Inferior parietal cortex (tissue), 1 donor: ENCODE results near the gene ANKH.

ENCODE experiments used
- DNase-seq: peaks from one replicate; pipeline ENCODE4 v3.0.0-alpha.2; 2016; ENCODE audit errors: extremely low spot score

ANKH gene

DNA sequence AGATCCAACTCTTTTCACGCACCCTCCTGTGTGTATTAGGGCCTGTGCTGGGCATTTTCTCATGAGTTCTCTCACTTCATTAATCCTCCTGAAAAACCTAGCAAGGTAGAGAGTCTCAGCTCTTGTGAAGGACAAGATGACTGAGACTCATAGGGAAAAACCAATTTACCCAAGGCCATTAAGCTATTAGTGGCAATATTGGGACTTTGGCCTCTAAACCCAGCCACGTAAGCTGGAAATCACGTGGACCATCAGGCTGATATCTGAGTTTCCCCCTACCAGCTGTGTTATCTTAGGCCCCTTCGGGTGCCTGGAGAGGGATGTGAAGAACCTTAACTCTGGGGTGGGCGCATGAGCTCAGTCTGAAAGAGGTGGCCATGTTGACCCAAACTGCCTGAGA is 80.7 kb downstream of the ANKH start:
- DNase-seq = no peak

GRCh38 chr5:14790220-14790619 is 81.4 kb downstream of the ANKH start:
- DNase-seq = no peak

DNA sequence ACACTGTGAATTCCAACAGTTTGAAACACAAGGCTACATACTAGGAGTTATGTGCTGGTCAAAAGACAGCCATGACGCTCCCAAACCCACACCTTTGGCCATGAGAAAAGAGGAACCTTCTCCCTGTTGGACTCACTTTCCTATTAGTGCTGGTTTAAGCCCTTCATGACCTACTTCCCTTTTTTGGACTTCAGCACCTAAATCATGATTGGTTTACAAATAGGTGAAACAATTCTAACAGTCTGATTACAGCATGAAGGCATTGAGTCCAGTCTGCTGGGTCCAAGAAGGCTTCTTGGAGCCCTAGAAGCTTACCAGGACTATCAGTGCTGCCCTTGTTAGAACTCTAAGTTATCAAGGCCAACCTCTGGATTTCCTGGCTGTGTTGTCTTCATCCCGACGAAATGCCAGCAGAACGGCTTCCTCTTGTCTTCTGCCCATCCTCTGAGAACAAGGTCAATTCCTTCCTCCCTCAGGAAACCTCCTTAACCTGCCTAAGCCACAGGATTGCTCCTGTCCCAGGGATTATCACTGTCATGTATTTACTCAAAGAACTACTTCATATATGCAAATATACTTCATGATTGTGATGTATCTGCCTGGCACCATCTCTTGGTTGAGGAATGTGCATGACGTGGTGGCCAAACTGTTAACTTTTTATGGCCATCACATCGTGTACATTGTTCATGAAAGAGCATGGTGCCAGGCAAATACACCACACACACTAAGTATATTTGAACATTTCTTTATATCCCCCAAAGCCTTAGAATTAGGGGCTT is 83.6 kb downstream of the ANKH start:
- no peak for DNase-seq

GRCh38 chr5:14783691-14784090 is 87.9 kb downstream of the ANKH start:
- DNase-seq = no peak

DNA sequence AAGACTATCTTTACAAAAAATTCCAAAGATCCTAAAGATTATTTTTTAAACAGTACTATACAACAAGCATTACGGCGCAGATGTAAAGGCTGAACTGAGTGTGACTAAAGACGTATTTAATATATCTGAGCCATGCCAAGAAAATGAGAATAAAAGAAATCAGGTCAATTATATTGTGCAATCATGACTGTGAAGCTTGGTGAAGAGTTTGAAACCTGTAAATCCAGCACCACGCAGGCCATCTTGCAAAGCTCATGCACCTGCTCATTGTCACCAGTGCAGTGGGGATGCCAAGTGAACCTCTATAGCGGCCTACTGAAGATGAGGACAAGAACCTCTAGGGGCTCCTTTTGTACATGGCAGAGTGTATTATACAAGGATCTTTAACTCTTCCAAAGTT is 89.0 kb downstream of the ANKH start:
- DNase-seq = no peak

DNA sequence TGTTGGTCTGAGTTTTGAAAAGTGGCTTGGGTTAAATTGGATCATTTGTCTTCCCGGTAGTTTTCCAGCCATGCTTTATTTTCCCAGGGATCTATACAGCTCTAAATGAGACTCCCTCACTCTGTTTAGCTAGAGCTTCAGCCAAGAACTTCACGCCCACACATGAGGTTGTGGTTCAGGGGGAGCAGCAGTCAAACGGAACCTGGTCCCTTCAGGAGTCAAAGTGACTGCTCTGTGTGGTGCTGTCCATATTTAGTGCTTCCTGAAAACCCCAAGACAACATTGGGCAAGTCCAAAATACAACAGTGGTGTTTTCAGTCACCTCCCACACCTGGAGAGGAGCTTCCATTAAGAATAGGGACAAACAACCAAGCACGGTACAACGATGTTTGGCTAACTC is 90.5 kb downstream of the ANKH start:
- no peak for DNase-seq

DNA sequence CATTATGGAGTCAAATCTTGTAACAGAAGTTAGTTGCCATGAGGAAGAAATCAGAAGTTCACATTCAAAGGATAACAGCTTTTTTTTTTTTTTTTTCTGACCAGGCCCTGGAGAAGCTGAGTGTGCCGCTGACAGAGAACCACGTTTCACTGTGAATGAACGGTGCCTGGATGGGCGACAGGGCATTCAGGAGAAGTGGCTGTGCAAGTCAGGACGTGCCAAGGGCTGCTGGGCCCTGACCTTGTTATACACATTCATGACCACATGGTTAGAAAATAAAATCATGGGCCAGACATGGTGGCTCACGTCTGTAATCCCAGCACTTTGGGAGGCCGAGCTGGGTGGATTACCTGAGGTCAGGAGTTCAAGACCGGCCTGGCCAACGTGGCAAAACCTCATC is 91.6 kb downstream of the ANKH start:
- no peak for DNase-seq

DNA sequence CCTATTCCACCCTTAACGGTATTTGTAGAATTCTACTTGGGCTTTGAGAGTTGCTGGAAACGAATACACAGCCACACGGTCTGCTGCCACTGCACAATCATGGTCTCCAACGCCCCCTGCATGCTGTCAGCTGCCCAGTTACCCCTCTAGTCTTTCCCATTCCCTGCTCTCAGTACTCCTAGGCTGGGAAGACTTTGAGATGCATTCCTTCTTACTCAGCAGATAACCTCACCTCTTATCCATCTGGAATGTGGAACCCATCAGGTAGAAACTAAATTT is 92.8 kb downstream of the ANKH start:
- DNase-seq = no peak

DNA sequence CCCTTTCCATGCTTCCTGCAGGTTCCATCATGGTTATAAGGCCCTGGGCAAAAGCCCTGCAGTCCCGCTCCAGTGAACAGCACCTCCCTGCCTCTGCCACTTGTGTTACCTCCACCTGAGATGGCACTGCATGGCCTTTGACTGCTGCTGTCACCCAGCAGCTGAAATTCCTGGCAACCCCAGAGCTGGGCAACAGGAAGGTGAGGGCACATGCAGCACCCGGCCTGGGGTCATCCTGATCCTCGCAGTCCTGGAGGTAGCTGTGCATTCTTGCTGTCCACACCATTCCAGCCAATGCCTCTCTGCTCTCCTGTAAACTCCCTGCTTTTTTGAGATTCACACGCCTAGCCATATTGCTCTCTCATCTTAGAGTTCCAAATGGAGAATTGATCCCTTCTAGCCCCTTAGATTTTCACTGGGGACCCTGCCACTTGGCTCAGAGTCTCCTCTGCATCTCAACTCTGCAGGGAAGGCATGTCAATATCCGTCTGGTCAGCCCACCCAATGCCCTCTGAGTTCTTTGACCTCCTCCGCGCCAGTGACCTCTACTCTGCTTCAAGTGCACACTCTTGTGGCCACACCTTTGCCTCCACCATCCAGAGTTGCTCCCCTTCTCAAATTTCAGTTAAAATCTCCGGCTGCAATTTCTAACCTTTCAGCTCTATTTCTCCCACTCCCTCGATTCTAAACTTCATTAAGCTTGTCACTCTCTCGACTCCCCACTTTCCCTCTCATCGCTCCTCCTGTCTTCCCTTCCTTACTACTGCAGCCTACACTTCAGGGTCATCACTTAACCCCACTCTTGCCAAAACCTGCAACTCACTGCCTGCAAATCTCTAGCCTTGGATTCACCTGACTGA is 93.4 kb downstream of the ANKH start:
- DNase-seq = no peak

DNA sequence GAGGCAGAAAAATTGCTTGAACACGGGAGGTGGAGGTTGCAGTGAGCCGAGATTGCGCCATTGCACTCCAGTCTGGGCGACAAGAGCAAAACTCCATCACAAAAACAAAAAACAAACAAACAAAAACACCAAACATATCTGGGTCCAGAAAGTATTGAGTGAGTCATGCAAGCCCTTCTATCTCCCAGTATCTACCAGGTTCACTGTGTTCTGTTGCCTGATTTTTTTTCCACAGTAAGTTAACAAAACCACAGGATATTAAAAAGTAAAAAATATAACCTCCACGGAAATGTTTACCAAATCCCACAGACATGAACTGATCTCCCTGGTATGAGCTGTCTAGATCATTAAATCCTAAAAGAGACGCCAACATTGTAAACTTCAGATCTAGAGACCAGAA is 94.4 kb downstream of the ANKH start:
- DNase-seq = no peak

DNA sequence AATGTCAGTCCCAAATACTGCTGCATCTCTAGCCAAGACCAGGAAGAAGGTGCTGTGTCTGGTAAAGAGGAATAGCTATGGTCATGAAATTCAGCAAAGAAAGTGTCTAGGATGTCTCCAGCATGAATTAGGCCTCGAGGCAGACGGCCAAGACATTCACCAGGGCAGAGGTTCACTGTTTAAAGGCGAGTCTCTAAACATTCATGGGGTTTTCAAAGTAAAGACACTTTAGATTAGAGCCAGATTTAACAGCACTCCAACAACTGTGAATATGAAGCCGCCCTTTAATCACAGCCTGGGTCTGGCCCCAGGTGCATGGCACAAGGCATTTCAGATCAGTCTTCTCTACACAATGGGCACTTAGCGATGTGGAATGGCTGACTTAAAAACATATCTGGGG is 95.0 kb downstream of the ANKH start:
- DNase-seq = no peak

GRCh38 chr5:14775857-14776256 is 95.7 kb downstream of the ANKH start:
- DNase-seq = no peak

DNA sequence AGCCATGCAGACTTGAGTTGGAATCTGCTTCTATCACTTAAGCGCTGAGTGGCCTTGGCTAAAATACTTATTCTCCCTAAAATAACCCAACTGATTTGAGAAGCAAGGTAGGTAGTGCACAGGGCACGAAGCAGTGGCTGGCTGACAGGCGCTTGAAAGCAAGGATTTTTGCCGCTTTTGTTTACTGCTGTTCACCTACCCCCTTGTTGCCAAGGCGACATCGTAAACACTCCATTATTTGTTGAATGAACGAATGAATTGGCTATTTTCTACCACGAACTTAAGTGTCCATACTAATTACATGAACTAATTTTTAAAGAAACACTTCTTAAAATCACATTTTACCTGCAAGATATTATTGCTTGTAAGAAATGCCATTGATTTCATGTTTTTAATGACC is 98.0 kb downstream of the ANKH start:
- DNase-seq = no peak

- no peak for DNase-seq
Measured at GRCh38 chr5:14771972-14772371, 99.6 kb downstream of the ANKH start.

DNA sequence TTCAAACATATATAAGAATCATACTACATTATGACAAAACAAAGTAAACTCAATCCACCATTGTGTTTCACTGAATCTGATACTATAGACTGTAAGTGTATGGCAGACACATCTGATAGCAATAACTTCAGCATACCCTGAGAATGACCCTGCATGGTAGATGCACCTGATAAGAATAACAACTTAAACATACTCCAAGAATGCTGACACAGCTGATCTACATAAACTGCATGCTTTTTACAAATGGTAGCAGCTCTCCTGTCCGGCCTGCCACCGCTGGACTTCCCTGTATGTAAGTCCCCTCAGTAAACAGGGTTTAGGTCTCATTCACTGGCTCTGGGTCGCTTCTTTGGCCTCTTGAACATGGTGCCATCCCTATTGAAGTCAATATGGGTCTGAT is 100.4 kb downstream of the ANKH start:
- no peak for DNase-seq

DNA sequence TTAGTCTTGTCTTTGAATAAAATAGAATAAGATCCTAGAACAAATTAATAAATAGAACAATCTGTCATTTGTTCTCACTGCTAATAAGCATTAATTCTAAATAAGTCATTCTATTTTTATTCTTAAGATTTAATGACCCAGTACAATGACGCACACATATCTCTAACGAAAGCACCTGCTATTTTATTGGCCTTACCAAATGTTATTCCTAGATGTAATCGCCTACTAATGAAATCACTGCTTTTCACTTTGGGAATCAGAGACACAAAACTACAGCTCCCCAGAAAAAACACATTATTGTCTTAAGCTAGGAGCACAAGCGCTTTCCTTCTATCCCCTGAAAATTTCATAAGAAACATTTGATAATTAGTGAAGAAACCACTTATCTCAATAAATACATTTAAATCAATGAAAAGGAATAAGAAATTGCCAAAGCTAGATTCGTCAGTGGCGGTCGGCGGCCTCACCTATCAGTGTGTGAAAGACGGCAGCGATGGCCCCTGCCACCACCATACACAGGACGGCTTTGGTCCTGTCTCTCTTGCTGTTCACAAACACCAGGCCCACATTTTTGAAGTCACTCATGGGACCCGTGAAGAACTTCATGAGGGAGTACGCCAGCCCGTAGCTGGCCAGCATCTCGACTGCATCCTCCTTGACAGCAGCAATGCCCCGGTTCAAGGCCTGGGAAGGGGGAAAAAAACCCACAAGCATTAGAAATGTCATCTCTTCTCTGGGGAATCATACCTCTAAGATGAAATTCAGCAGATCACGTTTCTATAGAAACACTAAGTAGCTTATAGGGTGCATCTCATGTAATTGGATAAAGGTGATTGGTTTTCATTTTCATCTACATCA is 102.8 kb downstream of the ANKH start:
- no peak for DNase-seq

DNA sequence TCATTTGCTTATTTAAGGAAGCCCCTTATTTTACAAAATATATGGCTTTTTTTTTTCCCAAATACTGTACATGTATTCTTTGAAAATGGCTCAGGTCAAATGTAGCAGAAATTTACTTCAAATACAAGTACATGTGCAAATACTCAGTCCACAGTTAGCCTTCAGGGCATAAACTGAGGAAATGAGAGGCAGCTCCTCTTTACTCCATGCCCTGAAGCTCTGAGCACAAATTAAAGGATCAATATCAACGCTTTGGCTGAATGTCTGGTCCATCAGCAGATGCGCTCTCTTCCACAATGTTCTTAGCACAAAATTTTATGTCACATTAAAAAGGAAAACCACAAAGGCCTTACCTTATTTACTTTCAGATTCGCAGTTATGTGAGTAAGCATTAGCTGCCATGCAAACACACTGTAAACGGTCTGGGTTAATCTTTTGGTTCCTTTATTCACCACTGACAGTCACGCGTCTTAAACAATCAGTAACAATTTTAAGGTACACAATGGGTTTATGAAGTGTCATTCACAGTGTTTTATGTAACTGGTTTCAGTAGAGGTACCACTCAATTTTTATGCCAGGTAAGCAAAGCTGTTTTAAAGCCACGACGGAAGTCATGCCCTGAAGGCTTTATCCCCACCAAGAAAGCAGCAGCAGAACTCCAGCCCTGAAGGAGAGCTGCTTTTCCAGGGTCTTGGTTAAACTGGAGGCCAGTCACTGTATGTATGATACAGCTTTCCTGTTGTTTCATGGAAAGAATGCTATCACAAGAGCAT is 103.7 kb downstream of the ANKH start:
- no peak for DNase-seq

- no peak for DNase-seq
Measured at GRCh38 chr5:14767053-14767452, 104.5 kb downstream of the ANKH start.

GRCh38 chr5:14766584-14766983 is 105.0 kb downstream of the ANKH start:
- DNase-seq = no peak

DNA sequence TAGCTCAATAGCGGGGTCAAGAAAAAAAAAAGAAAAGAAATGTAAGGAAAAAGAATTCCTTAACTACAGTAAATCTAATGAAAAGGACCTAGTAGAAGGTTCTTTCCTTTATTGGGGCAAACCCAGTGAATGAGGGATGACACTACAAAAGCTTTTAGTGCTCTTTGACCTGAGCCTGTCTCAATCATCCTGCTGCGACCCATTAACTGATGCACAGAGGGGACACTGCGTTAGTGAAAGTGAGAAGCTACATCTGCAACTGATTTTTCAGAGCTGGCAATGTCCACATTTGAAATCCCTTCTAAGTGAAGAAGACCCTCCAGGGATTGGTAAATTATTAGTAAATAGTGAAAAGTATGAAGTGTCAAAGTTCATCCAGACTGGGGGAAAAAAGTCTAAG is 106.0 kb downstream of the ANKH start:
- DNase-seq = no peak

DNA sequence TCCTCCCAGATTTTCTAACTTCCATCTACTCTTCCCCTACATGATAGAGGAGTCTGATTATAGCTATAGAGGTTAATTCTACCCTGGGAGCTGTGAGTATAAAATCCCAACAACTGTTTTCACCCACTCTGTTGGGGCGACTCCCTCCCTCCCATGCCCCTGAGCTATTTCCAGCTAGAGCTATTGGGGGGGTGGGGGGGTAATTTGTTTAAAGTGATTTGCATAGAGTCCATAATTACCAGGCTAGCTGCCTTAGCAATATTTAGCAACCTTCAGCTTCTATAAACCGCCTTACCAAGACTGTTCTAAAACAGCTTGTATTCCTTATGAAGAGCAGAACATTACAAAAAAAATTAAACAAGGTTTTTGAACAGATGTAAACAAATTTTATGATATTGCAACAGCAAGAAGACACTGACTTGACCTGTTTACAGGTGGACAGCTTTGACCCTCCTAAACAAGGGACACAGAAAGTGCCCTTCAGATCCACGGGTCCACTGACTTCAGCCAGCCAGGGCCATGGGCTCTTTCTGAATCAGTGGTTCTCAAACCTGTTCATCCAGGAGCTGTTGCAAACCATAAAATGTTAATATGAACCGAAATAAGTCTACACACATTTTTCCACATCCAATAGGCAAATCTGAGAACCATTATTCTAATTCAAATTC is 108.9 kb downstream of the ANKH start:
- DNase-seq = no peak
